Stomach (tissue), 8 donors: ENCODE data around the gene ATP11A. TPM values are rescaled to one million over a fixed set of nuclear protein-coding genes. Genes with fewer than 3 reads are reported as not detected.

Source experiments
- polyA plus RNA-seq, 3 donors: library from polyadenylated mRNA; stranded (reverse); fragments of 200-250 nt; gene quantifications; one replicate each; pipeline ENCODE4 v1.2.3, GENCODE V29; 2013
- total RNA-seq, 5 donors: library from RNA; depleted of rRNA; stranded (reverse); fragments of >200 nt; gene quantifications; one replicate each; pipeline versions ENCODE4 v1.1.0 to v1.2.3, GENCODE V29; 2014 to 2016
- donor health status: healthy with polysubstance abuse.
- donor health status: Bipolar disorder and iron deficiency.
- donor health status: healthy.

Gene ATP11A
- total and polyA plus RNA-seq, 8 donors: 1.1 to 70.9 (median 12.3) TPM

Other genes with a start within 250 kb of the ATP11A start
- gene TUBGCP3, start 101.9 kb upstream of the ATP11A start, total RNA-seq: 10 to 100 TPM; 10.7 to 49.6 (median 46.4) TPM
- 1 to 10 TPM; 7.8 to 9.5 (median 9.0) TPM for gene TUBGCP3, start 101.9 kb upstream of the ATP11A start, polyA plus RNA-seq